GM21576 (cell line): ENCODE results near the gene RGS7BP.
"Not testable (repeated sequence)": the region's sequence is repeated elsewhere in the genome, so short reads cannot be mapped to it uniquely, and the experiment has no call there.

Source experiments
- ATAC-seq: cut with Tn5 transposase; IDR thresholded peaks from one replicate; pipeline ENCODE4 v1.9.1; 2021; ENCODE audit warnings: mild to moderate bottlenecking, moderate library complexity; ENCODE audit not compliant: unreplicated experiment

The RGS7BP gene

GRCh38 chr5:64557911-64558310, 52.1 kb downstream of the RGS7BP start:
- no peak for ATAC-seq

DNA sequence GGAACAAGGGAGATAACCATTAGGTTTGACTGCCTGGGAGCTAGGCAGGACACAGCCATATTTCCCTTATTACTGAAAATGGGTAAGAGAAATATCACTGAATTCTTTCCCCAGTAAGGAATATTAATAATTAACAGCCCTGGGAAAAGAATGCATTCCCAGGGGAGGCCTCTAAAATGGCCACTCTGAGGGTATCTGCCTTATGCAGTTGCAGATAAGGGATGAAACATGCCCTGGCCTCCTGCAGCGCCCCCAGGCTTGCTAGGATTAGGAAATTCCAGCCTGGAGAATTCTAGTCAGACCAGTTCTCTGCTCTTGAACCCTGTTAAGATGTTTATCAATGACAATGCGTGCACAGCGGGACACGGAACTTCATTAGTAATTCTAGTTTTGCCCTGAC, 52.8 kb downstream of the RGS7BP start:
- ATAC-seq: not testable (repeated sequence)

DNA sequence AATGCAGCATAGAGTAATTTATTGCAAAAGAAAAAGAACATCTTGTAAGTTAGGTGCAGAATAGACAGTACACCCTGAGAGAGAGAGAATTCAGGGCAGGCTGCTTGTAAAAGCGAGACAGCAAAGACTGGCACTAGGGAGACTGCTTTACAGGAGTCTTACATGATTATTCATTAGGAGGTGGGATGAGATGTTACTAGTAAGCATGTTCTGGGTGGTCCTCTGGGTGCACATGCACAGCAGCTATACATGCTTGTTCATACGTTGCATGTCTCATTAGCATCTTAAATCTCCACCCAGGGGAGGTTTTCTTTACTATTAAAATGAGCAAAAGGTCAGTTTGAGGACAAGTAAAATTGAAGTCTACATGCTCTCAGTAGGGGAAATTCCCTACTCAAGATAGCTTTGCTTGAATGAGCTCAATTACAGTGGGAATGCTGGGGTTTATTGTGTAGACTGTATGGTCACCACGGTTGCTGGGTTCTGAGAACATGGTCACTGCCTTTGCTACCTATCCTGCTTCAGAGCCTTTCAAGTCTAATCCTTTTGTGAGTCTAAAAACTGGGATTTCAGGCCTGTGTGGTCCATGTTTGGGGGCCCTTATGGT, 60.6 kb downstream of the RGS7BP start:
- no peak for ATAC-seq

GRCh38 chr5:64569858-64570257, 64.0 kb downstream of the RGS7BP start:
- ATAC-seq: no peak

DNA sequence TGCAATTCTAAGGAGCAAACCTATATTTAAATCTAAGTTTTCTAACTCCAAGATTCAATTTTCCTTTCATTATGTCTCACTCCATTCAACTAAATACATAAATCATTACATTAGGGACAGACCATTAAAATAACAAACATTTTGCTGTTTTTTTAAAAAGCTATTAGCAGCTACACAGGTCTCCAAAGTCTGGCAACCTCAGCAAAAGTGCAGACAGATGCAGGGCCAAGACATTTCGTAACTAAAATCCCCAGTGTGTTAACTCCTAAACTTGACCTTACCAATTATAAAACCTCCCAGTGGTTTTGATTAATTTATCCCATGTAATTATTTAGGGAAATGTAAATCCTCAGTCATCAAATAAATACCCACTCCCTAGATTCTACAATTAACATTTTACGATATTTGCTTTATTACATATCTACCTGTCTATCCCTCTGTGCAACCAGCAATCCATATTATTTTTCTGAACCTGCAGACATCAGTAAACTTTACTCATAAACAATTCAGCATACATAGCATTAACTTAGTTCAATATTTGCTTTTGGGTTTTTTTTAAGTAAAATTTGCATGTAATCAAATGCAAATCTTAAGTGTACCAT, 64.7 kb downstream of the RGS7BP start:
- no peak for ATAC-seq

- ATAC-seq: no peak
Observed at GRCh38 chr5:64575561-64575960, 69.7 kb downstream of the RGS7BP start.

GRCh38 chr5:64576250-64576649, 70.4 kb downstream of the RGS7BP start:
- no peak for ATAC-seq

DNA sequence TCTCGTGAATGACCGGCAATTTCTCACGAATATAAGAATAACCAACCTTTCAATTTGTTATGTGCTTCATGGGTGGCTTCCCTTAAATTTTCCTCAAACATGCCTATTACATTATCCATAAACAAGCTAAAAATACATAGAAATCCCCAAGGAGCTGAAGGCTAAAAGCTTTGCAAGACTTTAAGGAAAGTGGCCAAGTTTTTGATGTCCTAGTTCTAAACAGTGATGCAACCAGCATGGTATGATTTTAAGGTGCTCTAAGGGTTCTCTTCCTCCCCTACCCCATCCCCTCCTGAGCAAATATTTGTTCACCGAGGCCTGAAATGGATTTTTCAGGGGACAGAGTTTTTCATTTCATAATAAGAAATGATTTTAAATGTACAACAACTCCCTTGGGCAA, 79.8 kb downstream of the RGS7BP start:
- ATAC-seq: no peak

DNA sequence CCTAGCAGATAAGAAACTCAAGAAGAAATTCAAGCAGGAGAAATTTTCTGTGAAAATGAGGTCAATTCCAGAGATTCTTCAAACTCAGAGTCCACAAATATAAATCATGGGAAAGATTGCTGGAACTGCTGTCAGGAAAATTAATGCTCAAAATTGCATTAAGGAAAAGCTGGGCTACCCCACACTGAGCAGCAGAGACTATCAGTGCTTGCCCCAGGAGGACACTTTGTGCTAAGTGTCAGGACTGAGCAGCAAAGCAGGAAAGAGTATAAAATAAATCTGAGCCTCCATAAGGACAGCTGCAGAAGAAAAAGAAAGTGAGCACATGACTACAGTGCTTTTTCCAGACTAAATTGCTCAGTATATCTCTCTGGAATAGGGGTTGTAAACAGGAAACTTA, 81.6 kb downstream of the RGS7BP start:
- no peak for ATAC-seq

DNA sequence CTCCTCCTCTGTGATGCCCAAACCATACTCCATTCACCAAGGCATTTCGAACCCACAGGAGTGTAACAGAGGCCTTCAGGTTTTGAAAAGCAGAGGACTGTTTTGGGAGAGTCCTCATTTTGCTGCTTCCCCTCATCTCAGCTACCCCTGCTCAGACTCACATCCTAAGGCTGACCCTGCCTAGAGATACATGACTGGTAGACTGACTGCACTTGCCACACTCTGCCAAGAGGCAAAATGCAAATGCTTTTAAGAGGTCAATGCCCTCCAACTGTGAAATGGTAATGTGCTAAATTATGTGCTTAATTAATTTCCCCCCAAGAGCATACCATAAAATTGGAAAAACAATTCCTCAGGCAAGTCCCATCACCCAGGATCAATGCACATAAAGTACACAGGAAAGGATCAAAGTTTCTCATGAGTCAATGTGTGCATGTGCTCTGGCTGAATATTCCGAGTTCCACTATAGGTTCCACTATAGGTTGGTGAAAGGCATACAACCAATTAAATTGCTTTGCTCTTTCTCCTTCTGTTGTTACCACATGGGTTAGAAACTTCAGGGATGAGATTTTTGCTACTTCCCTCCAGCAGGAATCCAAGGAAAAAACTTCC, 87.0 kb downstream of the RGS7BP start:
- ATAC-seq: no peak

DNA sequence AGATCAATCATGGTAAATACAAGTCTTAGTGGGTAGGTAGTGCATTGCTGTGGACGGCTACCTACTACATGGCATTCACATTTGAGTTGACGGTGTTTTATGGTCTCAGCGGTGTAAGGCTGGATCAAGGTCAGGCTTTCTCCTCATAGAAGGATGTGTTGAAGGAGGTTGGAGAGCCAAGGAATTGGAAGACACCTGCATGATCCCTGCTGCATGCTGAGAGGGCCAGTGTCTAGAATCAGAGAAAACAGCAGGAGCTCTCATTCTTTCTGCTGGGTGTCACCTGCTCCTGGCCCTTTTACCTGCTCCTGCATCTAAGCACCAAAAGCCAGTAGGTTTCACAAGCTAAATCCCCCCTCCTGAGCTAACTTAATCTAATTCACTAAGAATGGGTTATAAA, 88.2 kb downstream of the RGS7BP start:
- ATAC-seq: no peak

DNA sequence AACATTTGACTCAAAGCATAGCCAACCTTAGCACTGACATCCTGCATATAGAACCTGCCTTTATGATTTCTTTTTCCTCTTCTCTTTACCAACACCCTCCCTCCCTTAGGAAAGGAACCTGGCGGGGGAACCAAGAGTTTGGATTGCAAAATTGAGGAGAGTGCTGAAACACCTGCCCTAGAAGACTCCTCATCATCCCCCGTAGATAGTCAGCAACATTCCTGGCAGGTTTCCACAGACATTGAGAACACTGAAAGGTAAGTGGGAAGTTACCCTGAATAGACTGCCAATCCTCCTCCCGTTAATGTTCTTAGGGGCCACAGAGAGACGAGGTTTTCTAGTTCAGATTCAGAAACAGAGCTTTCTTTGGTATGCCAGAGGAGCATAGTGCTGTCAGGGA, 88.8 kb downstream of the RGS7BP start:
- no peak for ATAC-seq

- ATAC-seq: no peak
Observed at GRCh38 chr5:64595031-64595855, 89.4 kb downstream of the RGS7BP start.

DNA sequence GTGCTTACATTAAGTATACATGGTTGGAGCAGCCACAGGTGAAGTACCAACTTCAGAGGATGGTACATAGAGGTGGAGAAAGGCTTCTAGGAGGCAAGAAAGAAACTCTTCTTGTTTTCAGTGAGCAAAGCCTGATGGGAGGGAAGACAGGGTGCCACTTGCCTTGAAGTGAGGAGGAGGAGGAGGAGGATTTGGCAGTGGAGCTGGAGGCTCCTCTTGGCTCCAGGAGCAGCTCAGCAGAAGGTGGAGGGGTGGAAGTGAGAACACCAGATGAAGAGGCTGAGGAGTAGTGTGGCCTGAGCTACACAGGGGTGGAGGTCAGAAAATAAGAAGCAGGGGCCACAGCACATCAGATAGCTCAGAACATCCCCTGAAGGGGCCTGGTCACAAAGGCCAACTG, 93.4 kb downstream of the RGS7BP start:
- ATAC-seq: no peak

DNA sequence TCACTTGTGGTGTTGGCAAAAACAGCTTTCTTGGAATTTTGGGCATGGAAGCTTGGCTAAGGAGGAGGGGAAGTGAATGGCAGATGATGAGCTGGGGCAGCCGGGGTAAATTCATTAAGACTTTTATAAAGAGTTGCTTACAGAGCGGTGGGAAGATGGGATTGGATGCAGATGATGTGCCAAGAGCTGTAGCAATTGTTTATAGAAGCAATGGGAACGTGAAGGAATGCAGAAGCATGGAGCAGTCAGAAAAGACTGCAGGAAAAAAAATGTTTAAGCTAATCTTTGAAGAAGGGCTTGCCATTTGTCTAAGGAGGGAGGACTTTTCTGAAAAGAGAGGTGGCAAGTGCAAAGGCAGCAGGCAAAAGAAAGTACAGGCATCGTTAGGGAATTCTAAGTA, 97.9 kb downstream of the RGS7BP start:
- ATAC-seq: no peak

- ATAC-seq: no peak
Observed at GRCh38 chr5:64606926-64607325, 101.1 kb downstream of the RGS7BP start.

- no peak for ATAC-seq
Observed at GRCh38 chr5:64612344-64612961, 106.6 kb downstream of the RGS7BP start.

- ATAC-seq: no peak
Observed at GRCh38 chr5:64615895-64616294, 110.1 kb downstream of the RGS7BP start.

GRCh38 chr5:64619609-64620008, 113.8 kb downstream of the RGS7BP start:
- no peak for ATAC-seq

- no peak for ATAC-seq
Observed at GRCh38 chr5:64622991-64623390, 117.2 kb downstream of the RGS7BP start.

DNA sequence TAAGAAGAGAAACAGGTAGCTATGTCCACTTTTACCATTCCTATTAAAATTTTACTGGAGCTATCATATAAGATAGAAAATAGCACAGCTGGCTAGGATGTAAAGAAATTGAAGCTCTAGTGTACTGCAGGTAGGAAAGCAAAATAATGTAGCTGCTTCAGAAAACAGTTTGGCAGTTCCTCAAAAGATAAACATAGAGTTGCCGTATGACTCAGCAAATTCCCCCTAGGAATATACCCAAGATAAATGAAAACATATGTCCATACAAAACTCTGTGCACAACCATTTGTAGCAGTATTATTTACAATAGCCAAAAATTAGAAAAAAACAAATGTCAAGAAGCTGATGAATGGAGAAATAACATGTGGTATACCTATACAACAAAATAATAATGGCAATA, 119.9 kb downstream of the RGS7BP start:
- ATAC-seq: no peak
